Ascending aorta (tissue), 2 donors: ENCODE results near the gene DPH5. TPM values are rescaled to one million over a fixed set of nuclear protein-coding genes. Genes with fewer than 3 reads are reported as not detected.
"Not testable (repeated sequence)": the region's sequence is repeated elsewhere in the genome, so short reads cannot be mapped to it uniquely, and the experiment has no call there.

Experiments used
- DNase-seq, 2 donors: peaks; one replicate each; pipeline ENCODE4 v3.0.0-alpha.2; 2019; ENCODE audit warnings: low spot score in 2 of 2
- H3K27ac ChIP-seq, 2 donors: fragments of 200-600 bp; sonication (generic); one replicate each; pipeline ENCODE4 v1.5.1; 2016 to 2017; ENCODE audit warnings: mild to moderate bottlenecking in 1 of 2
- H3K27me3 ChIP-seq: fragments of 200-600 bp; sonication (generic); one replicate; pipeline ENCODE4 v1.5.1; 2017
- H3K36me3 ChIP-seq, 2 donors: fragments of 200-600 bp; sonication (generic); one replicate each; pipeline ENCODE4 v1.5.1; 2016
- H3K4me1 ChIP-seq, 2 donors: fragments of 200-600 bp; sonication (generic); one replicate each; pipeline ENCODE4 v1.5.1; 2016 to 2017; ENCODE audit warnings: mild to moderate bottlenecking in 1 of 2
- H3K4me3 ChIP-seq, 2 donors: fragments of 200-600 bp; sonication (generic); one replicate each; pipeline ENCODE4 v1.5.1; 2016 to 2017; ENCODE audit warnings: mild to moderate bottlenecking in 1 of 2
- H3K9me3 ChIP-seq, 2 donors: fragments of 200-600 bp; sonication (generic); one replicate each; pipeline ENCODE4 v1.5.1; 2016
- intact Hi-C: fragments of 100-400 bp; cut with DNase I; formaldehyde crosslinking; loops from one replicate; pipeline ENCODE4 v1.15.1; 2023
- total RNA-seq: library from RNA; depleted of rRNA; stranded (reverse); fragments of >200 nt; gene quantifications from one replicate; pipeline ENCODE4 v1.1.0, GENCODE V29; 2016
- TF ChIP-seq, protein P1 (sequence below), 3 experiments: fragments of 200-600 bp in 2 of 3; fragments of 450-650 bp in 1 of 3; sonication (generic) in 2 of 3; IDR thresholded peaks; one replicate each; pipeline ENCODE4 v1.5.1; 2016 to 2019; ENCODE audit warnings: antibody characterized with exemption in 3 of 3, mild to moderate bottlenecking in 1 of 3, moderate library complexity in 1 of 3

The DPH5 gene
- total RNA-seq, 1 donor from 2014 or later = 1.1 TPM

DNA sequence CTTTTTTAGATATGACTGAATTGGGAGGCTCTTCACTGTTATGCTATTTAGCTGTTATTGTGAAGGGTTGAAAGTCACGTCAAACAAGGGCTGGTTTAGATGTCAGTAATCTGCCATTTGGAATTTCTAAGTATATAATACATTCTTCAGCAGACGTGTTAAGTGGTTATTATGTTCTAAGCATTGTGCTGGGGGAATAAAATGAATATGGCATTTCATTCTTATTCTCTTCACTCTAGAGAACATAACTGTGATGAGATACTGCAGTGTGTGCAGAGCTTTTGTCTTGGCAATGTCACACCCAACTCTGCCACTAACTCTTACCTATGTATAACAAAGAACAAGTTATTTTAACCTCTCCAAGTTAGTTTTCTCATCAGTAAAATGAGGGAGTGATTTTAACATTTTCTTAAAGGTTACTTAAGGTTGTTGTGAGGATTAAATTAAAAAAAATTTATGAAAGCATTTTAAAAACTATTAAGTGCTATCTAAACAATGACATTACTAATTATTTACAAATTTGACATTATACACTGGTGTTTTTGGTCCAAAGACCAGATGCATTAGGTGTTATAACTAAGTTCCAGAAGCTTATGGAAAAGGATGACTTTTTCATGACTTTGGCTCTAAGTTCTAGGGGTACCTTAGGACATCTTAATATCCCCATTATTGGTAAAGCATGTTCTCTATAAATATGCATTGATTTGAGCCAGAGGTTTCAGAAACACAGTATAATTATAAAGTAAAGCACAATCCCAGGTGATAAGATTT, 71.4 kb downstream of the DPH5 start:
- peaks cover 0 to 6% of the 10 kb centered on the region in 2 donors for H3K36me3 ChIP-seq
- no peaks in the 10 kb centered on the region for H3K9me3 ChIP-seq
- intact Hi-C loops = no loop called here
- H3K27ac ChIP-seq = no peak overlapping the region
- H3K27me3 ChIP-seq = no peaks in the 10 kb centered on the region
- TF ChIP-seq, protein P1, sequence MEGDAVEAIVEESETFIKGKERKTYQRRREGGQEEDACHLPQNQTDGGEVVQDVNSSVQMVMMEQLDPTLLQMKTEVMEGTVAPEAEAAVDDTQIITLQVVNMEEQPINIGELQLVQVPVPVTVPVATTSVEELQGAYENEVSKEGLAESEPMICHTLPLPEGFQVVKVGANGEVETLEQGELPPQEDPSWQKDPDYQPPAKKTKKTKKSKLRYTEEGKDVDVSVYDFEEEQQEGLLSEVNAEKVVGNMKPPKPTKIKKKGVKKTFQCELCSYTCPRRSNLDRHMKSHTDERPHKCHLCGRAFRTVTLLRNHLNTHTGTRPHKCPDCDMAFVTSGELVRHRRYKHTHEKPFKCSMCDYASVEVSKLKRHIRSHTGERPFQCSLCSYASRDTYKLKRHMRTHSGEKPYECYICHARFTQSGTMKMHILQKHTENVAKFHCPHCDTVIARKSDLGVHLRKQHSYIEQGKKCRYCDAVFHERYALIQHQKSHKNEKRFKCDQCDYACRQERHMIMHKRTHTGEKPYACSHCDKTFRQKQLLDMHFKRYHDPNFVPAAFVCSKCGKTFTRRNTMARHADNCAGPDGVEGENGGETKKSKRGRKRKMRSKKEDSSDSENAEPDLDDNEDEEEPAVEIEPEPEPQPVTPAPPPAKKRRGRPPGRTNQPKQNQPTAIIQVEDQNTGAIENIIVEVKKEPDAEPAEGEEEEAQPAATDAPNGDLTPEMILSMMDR (IDR thresholded peaks at IDR 0.05) = no peak
- H3K4me1 ChIP-seq = no peaks in the 10 kb centered on the region
- no peak overlapping the region for H3K4me3 ChIP-seq
- DNase-seq = no peak

DNA sequence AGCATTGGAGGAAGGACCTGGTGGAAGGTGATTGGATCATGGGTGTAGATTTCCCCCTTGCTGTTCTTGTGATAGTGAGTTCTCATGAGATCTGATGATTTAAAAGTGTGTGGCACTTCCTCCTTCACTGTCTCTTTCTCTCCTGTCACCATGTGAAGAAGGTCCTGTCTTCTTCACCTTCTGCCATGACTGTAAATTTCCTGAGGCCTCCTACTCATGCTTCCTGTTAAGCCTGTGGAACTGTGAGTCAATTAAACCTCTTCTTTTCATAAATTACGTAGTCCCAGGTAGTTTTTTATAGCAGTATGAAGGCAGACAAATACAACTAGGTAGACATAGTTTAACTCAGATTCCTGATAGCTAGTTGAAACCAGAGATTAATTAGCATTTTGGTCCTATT, 72.6 kb downstream of the DPH5 start:
- H3K4me3 ChIP-seq, DNase-seq, intact Hi-C loops, H3K4me1 ChIP-seq, H3K9me3 ChIP-seq, H3K36me3 ChIP-seq, H3K27me3 ChIP-seq, H3K27ac ChIP-seq: not testable (repeated sequence)

DNA sequence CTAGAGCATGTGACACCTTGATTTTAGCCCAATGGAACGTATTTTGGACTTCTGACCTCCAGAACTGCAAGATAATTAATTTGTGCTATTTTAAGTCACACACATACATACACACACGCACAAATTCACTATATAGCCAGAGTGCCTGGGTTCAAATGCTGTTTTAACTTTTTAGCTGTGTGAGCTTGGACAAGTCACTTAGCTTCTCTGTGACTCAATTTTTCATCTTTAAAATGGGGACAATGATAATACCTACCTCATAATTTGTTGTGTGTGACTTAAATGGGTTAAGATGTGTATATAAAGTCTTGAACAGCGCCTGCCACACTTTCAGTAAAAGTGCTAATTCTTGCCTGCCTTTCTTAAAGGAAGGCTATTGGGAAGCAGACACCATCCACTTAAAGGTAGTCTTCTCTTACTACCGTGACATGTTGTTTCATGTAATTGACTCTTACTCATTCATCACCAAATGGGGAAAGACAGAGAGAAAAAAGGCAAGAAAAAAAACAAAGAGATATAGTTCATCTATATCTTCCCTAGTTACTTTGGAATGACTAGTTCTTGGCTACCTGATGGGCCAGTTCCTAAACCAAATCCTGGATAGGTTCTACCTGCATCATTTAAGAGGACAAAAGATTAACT, 73.4 kb downstream of the DPH5 start:
- no peak overlapping the region for H3K27ac ChIP-seq
- no peak for DNase-seq
- H3K36me3 ChIP-seq = peaks cover 0 to 6% of the 10 kb centered on the region in 2 donors
- H3K27me3 ChIP-seq = no peaks in the 10 kb centered on the region
- H3K4me1 ChIP-seq = no peaks in the 10 kb centered on the region
- TF ChIP-seq, protein P1 (IDR thresholded peaks at IDR 0.05) = no peak
- no peak overlapping the region for H3K4me3 ChIP-seq
- intact Hi-C loops = no loop called here
- H3K9me3 ChIP-seq = no peaks in the 10 kb centered on the region

- Histone ChIP-seq H3K36me3 (peaks cover 0 to 6% of the 10 kb centered on the region in 2 donors), H3K9me3 (no peaks in the 10 kb centered on the region), H3K4me3 (no peak overlapping the region), H3K27ac (no peak overlapping the region), H3K4me1 (no peaks in the 10 kb centered on the region), H3K27me3 (no peaks in the 10 kb centered on the region)
- DNase-seq = no peak
- TF ChIP-seq, protein P1 (IDR thresholded peaks at IDR 0.05) = no peak
- intact Hi-C loops = no loop called here
Measured at GRCh38 chr1:100950781-100951180, 74.8 kb downstream of the DPH5 start.

DNA sequence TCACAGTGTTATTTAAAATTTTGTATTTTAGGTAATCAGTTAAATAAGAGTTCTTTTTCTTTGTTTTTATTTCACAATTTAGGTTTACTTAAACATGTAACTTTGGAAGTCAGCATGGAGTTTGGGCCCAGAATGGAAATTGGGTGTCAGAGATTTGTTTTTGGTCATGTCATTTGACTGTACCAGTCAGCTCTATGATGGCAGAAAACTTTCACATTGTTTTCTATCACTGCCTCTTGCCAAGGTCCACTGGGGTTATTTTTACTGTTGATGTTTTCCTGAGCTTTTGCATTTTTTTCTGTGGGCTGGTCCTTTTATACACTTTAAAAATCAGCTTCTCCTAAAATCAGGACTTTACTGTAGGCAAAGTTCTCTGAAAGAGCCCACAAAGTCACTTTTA, 75.2 kb downstream of the DPH5 start:
- Histone ChIP-seq H3K27ac (no peak overlapping the region), H3K27me3 (no peaks in the 10 kb centered on the region), H3K4me3 (no peak overlapping the region), H3K4me1 (no peaks in the 10 kb centered on the region), H3K9me3 (no peaks in the 10 kb centered on the region), H3K36me3 (peaks cover 0 to 6% of the 10 kb centered on the region in 2 donors)
- DNase-seq = no peak
- intact Hi-C loops = no loop called here
- TF ChIP-seq, protein P1 (IDR thresholded peaks at IDR 0.05) = no peak

DNA sequence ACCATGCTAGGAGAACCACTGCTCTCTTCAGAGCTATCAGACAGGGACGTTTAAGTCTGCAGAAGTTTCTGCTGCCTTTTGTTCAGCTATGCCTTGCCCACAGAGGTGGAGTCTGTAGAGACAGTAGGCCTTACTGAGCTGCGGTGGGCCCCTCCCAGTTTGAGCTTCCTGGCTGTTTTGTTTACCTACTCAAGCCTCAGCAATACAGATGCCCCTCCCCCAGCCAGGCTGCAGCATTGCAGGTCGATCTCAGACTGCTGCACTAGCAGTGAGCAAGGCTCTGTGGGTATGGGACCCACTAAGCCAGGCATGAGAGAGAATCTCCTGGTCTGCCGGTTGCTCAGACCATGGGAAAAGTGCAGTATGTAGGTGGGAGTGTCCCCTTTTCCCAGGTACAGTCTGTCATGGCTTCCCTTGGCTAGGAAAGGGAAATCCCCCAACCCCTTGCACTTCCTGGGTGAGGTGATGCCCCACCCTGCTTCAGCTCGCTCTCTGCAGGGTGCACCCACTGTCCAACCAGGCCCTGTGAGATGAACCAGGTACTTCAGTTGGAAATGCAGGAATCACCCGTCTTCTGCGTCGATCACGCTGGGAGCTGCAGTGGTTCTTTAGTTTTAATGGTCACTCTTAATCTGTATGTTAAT, 75.9 kb downstream of the DPH5 start:
- H3K36me3 ChIP-seq, H3K27ac ChIP-seq, H3K9me3 ChIP-seq, H3K27me3 ChIP-seq, H3K4me1 ChIP-seq, intact Hi-C loops, H3K4me3 ChIP-seq: not testable (repeated sequence)
- DNase-seq = peak; percentile 9 to 69

GRCh38 chr1:100948721-100949405, 76.7 kb downstream of the DPH5 start:
- H3K4me1 ChIP-seq, H3K4me3 ChIP-seq, H3K36me3 ChIP-seq, H3K27me3 ChIP-seq, DNase-seq, H3K27ac ChIP-seq, H3K9me3 ChIP-seq, intact Hi-C loops: not testable (repeated sequence)

DNA sequence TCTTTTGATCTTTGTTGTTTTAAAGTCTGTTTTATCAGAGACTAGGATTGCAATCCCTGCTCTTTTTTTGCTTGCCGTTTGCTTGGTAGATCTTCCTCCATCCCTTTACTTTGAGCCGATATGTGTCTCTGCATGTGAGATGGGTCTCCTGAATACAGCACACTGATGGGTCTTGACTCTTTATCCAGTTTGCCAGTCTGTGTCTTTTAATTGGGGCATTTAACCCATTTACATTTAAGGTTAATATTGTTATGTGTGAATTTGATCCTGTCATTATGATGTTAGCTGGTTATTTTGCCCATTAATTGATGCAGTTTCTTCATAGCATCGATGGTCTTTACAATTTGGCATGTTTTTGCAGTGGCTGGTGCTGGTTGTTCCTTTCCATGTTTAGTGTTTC, 77.8 kb downstream of the DPH5 start:
- H3K36me3 ChIP-seq = peaks cover 0 to 12% of the 10 kb centered on the region in 2 donors
- intact Hi-C loops, H3K4me3 ChIP-seq, DNase-seq, H3K27ac ChIP-seq, H3K4me1 ChIP-seq, H3K27me3 ChIP-seq, H3K9me3 ChIP-seq: not testable (repeated sequence)

DNA sequence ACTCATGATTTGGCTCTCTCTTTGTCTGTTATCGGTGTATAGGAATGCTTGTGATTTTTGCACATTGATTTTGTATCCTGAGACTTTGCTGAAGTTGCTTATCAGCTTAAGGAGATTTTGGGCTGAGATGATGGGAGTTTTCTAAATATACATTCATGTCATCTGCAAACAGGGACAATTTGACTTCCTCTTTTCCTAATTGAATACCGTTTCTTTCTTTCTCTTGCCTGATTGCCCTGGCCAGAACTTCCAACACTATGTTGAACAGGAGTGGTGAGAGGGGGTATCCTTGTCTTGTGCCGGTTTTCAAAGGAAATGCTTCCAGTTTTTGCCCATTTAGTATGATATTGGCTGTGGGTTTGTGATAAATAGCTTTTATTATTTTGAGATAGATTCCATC, 79.5 kb downstream of the DPH5 start:
- H3K4me3 ChIP-seq, DNase-seq, H3K4me1 ChIP-seq, H3K9me3 ChIP-seq, H3K27me3 ChIP-seq, H3K27ac ChIP-seq, intact Hi-C loops: not testable (repeated sequence)
- peaks cover 0 to 18% of the 10 kb centered on the region in 2 donors for H3K36me3 ChIP-seq
